Activated CD4-positive, alpha-beta T cell treated with anti-CD3 and anti-CD28 coated beads, Interleukin-2, amount 10 ng/mL, durations not matched to agents 7 days and 5 days (primary cell): ENCODE measurements around the gene MTMR2. TPM values are rescaled to one million over a fixed set of nuclear protein-coding genes. Genes with fewer than 3 reads are reported as not detected.
"Not testable (repeated sequence)": the region's sequence is repeated elsewhere in the genome, so short reads cannot be mapped to it uniquely, and the experiment has no call there.

ENCODE experiments used
- CTCF ChIA-PET: fragments of 350-600 bp; sonication (Branson Sonifier 250); formaldehyde crosslinking; loops from one replicate; lab custom pipeline; 2021; ENCODE audit warnings: antibody characterized with exemption; lab: Charles Lee
- POLR2A ChIA-PET: fragments of 350-600 bp; sonication (Branson Sonifier 250); formaldehyde crosslinking; loops from one replicate; lab custom pipeline; 2021; ENCODE audit warnings: antibody characterized with exemption; lab: Charles Lee
- DNase-seq: peaks from one replicate; pipeline ENCODE4 v3.0.0-alpha.2; 2020
- H3K27ac Mint-ChIP-seq: one replicate; pipeline ENCODE4 v1.8.0; 2021; ENCODE audit warnings: mild to moderate bottlenecking, moderate library complexity, mixed read lengths
- H3K27me3 Mint-ChIP-seq: one replicate; pipeline ENCODE4 v1.8.0; 2021; ENCODE audit warnings: mixed read lengths
- H3K36me3 Mint-ChIP-seq: one replicate; pipeline ENCODE4 v1.8.0; 2021; ENCODE audit warnings: low read depth, mixed read lengths
- H3K4me1 Mint-ChIP-seq: one replicate; pipeline ENCODE4 v1.8.0; 2021; ENCODE audit warnings: mixed read lengths
- H3K4me3 Mint-ChIP-seq: one replicate; pipeline ENCODE4 v1.8.0; 2021; ENCODE audit warnings: mild to moderate bottlenecking, moderate library complexity, mixed read lengths
- H3K9me3 Mint-ChIP-seq: one replicate; pipeline ENCODE4 v1.8.0; 2021; ENCODE audit warnings: mixed read lengths
- total RNA-seq, 2 experiments: library from RNA; stranded (reverse); gene quantifications; one replicate each; pipeline ENCODE4 v1.2.3, GENCODE V29; 2021

The MTMR2 gene
- total RNA-seq, 2 experiments from 2014 or later: 13.5 to 15.2 TPM

DNA sequence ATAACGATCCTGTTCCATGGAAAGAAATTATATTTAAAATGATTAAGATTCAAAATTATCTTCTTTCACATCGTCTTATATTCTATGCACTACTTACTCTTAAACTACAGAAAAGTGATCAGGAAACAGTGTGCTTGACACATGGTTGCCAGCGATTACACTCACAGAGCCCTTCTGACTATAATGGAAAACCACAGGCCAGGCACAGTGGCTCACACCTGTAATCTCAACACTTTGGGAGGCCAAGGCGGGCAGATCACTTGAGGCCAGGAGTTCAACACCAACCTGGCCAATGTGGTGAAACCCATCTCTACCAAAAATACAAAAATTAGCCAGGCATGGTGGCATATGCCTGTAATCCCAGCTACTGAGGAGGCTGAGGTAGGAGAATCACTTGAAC, 63.9 kb downstream of the MTMR2 start:
- CTCF ChIA-PET: interaction anchor here (1.0 to 1.4 kb wide), 2 partner anchors 8 to 11 kb away, joined by 3 to 4 read pairs; no protein-coding TSS in a partner anchor
- DNase-seq, H3K9me3 Mint-ChIP-seq, POLR2A ChIA-PET, H3K4me1 Mint-ChIP-seq, H3K36me3 Mint-ChIP-seq, H3K27me3 Mint-ChIP-seq, H3K4me3 Mint-ChIP-seq, H3K27ac Mint-ChIP-seq: not testable (repeated sequence)

DNA sequence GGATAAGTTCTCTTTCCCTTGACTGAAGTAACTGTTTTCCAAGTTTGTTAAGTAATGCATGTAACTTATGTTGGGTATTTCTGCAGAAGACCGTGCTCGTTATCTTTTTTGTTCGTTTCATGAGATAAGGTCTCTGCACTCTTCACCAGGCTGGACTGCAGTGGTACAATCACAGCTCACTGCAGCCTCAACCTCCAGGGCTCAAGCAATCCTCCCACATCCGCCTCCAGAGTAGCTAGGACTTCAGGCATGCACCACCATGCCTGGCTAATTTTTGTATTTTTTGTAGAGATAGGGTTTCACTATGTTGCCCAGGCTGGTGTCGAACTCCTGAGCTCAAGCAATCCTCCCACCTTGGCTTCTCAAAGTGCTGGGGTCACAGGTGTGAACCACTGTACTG, 69.5 kb downstream of the MTMR2 start:
- H3K4me1 Mint-ChIP-seq, DNase-seq, H3K9me3 Mint-ChIP-seq, H3K4me3 Mint-ChIP-seq, H3K36me3 Mint-ChIP-seq, H3K27me3 Mint-ChIP-seq, H3K27ac Mint-ChIP-seq, POLR2A ChIA-PET, CTCF ChIA-PET: not testable (repeated sequence)

DNA sequence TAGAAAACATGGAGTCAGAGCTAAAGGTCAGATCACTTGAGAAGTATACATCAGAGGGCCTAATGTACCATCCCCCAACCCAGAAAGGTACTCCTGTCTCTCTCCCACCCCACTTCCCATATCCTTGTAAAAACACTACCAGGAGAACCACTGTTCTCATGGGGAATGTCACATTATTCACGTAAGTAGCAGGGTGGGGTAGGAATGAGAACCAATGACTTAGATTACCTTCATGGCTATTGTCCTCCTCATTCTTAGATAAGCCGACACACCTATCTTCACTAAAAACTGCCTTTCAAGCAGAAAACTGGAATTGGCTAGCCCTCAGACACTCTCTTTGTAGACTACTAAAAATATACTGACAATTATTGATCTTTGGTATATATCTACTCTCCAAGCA, 70.0 kb downstream of the MTMR2 start:
- ChIA-PET POLR2A (no interaction called here), CTCF (no interaction called here)
- Mint-ChIP-seq H3K9me3 (no peaks in the 10 kb centered on the region), H3K36me3 (peaks cover 4% of the 10 kb centered on the region), H3K27me3 (no peaks in the 10 kb centered on the region), H3K4me1 (no peaks in the 10 kb centered on the region), H3K4me3 (no peak overlapping the region), H3K27ac (no peak overlapping the region)
- no peak for DNase-seq

DNA sequence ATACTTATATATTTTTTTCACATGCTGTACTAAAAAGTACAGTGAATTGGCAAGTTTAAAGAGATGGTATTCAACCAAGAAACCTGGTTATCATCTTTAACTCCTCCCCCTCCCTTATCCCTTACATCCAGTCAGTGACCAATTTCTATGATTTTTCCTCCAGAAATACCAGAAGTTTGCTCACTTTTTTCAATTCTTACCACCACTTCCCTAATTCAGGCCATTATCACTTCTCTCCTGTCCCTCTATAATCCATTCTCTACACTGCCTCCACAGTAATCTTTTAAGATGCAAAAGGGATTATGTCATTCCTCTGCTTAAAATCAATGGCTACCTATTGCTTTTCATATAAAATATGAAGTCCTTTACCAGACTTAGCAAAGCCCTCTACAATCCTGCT, 70.8 kb downstream of the MTMR2 start:
- DNase-seq: no peak
- POLR2A ChIA-PET: no interaction called here
- H3K36me3 Mint-ChIP-seq: peaks cover 3% of the 10 kb centered on the region
- H3K4me3 Mint-ChIP-seq: no peak overlapping the region
- H3K4me1 Mint-ChIP-seq: no peaks in the 10 kb centered on the region
- H3K27ac Mint-ChIP-seq: no peak overlapping the region
- no peaks in the 10 kb centered on the region for H3K9me3 Mint-ChIP-seq
- CTCF ChIA-PET: no interaction called here
- H3K27me3 Mint-ChIP-seq: no peaks in the 10 kb centered on the region

DNA sequence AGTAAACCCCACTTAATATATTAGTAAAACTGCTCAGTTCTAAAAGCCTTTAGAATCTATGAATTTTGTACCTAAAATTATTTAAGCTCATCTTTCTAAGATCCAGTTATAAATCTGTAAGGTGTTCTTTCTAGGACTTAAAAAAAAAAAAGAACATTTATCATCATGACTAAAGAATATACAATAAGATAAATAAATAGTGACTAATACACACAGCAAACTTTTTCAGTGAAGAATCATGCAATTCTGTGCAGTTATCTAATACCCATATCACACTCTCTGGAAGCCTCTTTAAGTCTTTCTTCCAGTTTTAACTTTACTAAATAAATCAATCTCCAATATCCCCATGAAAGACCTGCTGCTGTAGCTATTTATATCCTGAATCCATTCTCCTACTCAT, 73.8 kb downstream of the MTMR2 start:
- Mint-ChIP-seq H3K4me3 (no peak overlapping the region), H3K4me1 (no peaks in the 10 kb centered on the region), H3K27ac (no peak overlapping the region), H3K27me3 (no peaks in the 10 kb centered on the region), H3K9me3 (no peaks in the 10 kb centered on the region), H3K36me3 (peaks cover 4% of the 10 kb centered on the region)
- ChIA-PET CTCF (interaction anchor here (1.1 kb wide), 1 partner anchor 20 kb away, joined by 3 read pairs; no protein-coding TSS in a partner anchor), POLR2A (no interaction called here)
- no peak for DNase-seq

DNA sequence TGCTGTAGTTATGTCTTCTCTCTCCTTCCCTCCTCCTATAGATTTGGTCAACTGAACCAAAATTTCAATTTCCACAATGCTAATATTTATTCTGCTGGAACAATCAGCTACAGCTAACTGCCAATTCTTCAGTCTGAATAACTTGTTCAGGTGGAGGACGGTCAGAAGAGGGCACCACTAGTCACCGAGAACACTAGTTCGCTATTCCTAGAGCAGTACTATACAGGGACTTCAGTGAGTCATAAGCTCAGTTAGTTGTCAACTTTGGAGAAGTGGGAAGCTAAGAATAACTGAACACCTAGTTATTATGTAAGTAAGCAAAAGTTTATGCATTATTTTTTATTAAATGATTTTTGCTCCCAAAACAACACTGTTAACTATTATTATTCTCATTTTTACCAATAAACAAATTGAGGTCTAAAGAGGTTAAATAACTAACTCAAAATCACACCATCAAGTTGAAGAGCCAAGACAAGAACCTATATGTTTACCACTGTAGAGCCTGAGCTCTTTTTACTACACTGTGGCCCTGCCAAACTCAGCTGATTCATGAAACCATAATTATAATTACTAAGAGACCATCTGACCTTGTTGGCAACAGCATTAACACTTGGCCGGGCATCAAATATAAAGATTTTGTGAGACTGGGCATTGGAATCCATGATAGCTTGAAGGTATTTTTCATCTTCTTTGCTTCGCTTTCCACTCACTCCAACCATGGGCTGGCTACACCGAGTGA, 74.7 kb downstream of the MTMR2 start:
- peak; percentile 34 for DNase-seq
- Mint-ChIP-seq H3K9me3 (no peaks in the 10 kb centered on the region), H3K27ac (no peak overlapping the region), H3K36me3 (peaks cover 5% of the 10 kb centered on the region), H3K4me1 (no peaks in the 10 kb centered on the region), H3K4me3 (no peak overlapping the region), H3K27me3 (no peaks in the 10 kb centered on the region)
- ChIA-PET CTCF (interaction anchor here (0.7 to 1.1 kb wide), 5 partner anchors 11 to 577 kb away, joined by 3 to 4 read pairs (median 3); no protein-coding TSS in a partner anchor), POLR2A (interaction anchor here (0.7 kb wide), 1 partner anchor 585 kb away, joined by 6 read pairs; no protein-coding TSS in a partner anchor)

DNA sequence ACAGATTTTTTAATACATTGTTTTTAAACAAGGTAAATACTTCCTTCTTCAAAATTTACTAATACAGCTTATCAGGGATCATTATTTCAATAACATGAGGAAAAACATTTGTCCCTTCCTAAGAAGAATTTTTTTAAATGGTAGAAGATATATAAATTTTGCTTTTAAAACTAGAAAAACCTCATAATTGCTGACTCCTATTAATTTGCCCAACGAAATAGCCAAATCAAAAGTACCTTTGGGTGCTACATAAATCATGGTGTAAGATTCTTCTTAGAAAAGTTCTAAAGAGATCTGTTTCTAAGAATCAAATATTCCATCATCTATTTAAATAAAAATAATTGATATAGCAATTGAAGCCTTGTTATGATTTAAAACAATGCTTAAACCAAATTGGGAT, 78.7 kb downstream of the MTMR2 start:
- no peak overlapping the region for H3K4me3 Mint-ChIP-seq
- H3K27ac Mint-ChIP-seq: no peak overlapping the region
- peaks cover 9% of the 10 kb centered on the region for H3K36me3 Mint-ChIP-seq
- CTCF ChIA-PET: interaction anchor here (0.7 kb wide), 1 partner anchor 548 kb away, joined by 3 read pairs; no protein-coding TSS in a partner anchor
- H3K27me3 Mint-ChIP-seq: no peaks in the 10 kb centered on the region
- H3K9me3 Mint-ChIP-seq: no peaks in the 10 kb centered on the region
- no peaks in the 10 kb centered on the region for H3K4me1 Mint-ChIP-seq
- POLR2A ChIA-PET: no interaction called here
- no peak for DNase-seq

DNA sequence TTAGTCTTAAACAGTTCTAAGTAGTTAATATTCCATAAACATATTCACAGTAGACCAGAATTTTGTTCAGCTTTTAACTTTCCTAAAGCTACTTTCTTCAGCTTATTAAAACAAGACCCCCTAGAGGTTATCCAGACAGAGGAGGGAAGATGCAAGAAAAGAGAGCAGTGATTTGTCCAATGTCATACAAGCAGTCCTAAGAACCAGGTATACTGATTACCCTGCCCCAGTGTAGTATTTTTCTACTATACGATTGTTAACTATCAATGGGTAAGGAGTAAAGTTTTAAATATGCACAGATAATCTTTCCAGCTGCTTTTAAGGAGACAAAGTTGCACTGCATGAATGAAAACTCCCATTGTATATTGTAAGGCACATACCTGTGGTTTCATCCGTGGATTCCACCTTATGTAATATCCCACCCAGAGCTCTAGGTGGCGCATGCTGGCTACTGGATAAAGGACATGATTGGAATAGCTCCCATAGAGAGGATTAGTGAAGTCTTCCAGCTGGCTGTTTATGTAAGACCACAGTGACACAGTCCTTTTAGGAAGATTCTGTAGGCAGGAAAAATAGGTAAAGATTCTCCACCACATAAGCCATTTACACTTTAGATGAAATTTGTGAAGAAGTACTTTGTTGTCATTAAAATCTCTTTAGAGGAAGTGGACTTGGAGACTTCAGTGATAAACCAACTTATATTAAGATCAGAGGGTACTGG, 88.0 kb downstream of the MTMR2 start:
- peak; percentile 66 for DNase-seq
- Mint-ChIP-seq H3K27me3 (no peaks in the 10 kb centered on the region), H3K27ac (no peak overlapping the region), H3K4me1 (no peaks in the 10 kb centered on the region), H3K4me3 (no peak overlapping the region), H3K9me3 (no peaks in the 10 kb centered on the region), H3K36me3 (peaks cover 46% of the 10 kb centered on the region)
- CTCF ChIA-PET: interaction anchor here (0.6 to 3.0 kb wide), 11 partner anchors 10 to 657 kb away, joined by 3 to 13 read pairs (median 3); partner anchors contain the start of genes CCDC82, JRKL and MAML2
- POLR2A ChIA-PET: no interaction called here

DNA sequence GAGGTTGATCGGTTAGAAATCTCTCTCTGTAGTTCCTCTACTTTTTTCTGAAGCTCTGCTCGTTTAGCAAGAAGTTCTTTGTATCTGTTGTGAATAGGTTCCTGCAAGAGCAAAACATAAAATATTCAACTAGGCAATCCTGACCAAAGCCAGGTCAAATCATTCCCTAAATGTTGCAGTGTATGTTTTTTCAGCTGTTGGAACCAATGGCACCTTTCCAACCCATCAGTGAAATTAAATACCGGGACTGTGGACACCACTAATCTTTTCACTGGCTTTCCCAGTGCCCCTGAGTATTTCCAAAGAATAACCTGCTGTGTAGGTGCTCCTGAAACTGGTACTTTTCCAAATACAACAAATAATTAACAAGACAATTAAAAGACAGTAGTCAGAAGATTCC, 88.6 kb downstream of the MTMR2 start:
- Mint-ChIP-seq H3K27me3 (no peaks in the 10 kb centered on the region), H3K4me3 (no peak overlapping the region)
- POLR2A ChIA-PET: no interaction called here

DNA sequence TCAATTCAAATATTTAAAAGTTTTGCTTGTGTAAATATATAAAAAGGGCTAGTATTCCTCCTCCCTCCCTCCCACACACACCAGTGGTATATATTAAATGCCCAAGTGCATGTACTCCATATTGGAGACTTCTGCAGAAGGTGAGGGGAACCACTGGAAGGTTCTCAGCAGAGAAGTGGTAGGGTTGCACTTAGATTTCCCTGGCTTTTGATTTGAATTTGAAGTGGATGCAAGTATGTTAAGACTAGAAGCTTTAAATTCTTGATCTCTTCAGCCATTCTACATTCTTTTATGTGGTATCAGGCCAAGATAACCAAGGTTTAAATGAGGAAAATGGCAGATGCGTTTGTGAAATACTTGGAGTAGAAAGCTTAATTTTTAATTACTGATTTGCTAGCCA, 90.5 kb downstream of the MTMR2 start:
- no peaks in the 10 kb centered on the region for H3K4me1 Mint-ChIP-seq
- no peaks in the 10 kb centered on the region for H3K9me3 Mint-ChIP-seq
- H3K27me3 Mint-ChIP-seq: no peaks in the 10 kb centered on the region
- H3K27ac Mint-ChIP-seq: no peak overlapping the region
- no peak overlapping the region for H3K4me3 Mint-ChIP-seq
- POLR2A ChIA-PET: no interaction called here
- no peak for DNase-seq
- CTCF ChIA-PET: interaction anchor here (1.3 kb wide), 1 partner anchor 510 kb away, joined by 3 read pairs; the partner anchor contains the start of gene MAML2
- peaks cover 46% of the 10 kb centered on the region for H3K36me3 Mint-ChIP-seq

More for the DNA sequence above, 88.6 kb downstream of the MTMR2 start:
- Mint-ChIP-seq H3K9me3 (no peaks in the 10 kb centered on the region), H3K27ac (no peak overlapping the region), H3K36me3 (peaks cover 48% of the 10 kb centered on the region), H3K4me1 (no peaks in the 10 kb centered on the region)
- CTCF ChIA-PET: interaction anchor here (0.6 to 3.0 kb wide), 12 partner anchors 8 to 656 kb away, joined by 3 to 13 read pairs (median 3); partner anchors contain the start of genes CCDC82, JRKL and MAML2
- DNase-seq: no peak

DNA sequence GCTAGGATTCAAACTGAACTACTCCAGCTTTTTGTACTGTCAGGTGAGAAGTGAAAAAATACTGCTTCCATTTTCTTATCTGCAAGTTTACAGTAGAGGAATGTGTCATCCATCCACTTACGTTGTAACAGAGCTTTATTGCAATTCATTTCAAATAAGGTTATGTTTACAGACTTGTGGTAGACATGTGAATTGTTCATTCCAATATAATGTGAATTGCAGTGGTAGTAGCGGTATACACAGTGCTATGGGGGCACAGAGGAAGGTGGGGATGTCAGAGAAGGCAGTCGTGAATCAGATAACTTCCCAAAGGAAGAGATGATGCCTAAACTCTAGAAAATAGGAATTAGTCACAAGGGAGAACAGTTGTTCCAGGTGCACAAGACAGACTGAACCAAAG, 91.1 kb downstream of the MTMR2 start:
- DNase-seq: no peak
- no peaks in the 10 kb centered on the region for H3K9me3 Mint-ChIP-seq
- CTCF ChIA-PET: interaction anchor here (1.3 kb wide), 1 partner anchor 510 kb away, joined by 3 read pairs; the partner anchor contains the start of gene MAML2
- H3K27ac Mint-ChIP-seq: no peak overlapping the region
- H3K27me3 Mint-ChIP-seq: no peaks in the 10 kb centered on the region
- POLR2A ChIA-PET: no interaction called here
- peaks cover 49% of the 10 kb centered on the region for H3K36me3 Mint-ChIP-seq
- no peak overlapping the region for H3K4me3 Mint-ChIP-seq
- H3K4me1 Mint-ChIP-seq: no peaks in the 10 kb centered on the region

DNA sequence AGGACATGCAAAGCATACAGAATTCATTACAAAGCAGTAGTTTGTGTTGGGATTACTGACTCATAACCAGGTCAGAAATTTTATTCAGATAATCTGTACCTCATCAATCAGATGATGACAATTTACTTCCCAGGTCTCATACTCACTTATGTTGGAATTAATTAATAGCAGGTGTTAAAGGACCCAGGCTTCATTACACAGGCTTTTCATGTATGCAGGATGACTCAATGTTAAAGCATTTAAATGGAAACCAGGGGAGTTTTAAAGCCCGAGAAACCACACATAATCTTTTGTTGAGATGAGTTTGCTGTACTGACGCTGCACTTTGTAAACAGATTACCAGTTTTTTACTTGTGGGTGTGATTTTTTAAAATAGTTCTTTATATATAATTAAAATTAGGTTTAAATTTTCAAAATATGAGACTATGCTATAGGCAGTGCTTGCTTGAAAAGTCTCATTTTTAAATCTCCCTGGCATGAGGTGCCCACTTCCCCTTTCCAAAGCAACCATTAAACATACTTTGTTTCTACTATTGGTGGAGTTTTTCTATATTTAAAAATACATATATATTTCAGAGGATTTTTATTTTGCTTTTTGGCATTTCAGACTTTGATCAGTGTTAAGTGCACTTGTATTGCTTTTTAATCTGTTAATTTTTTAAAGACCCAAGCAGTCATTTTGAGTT, 92.6 kb downstream of the MTMR2 start:
- no peak for DNase-seq
- Mint-ChIP-seq H3K4me1 (no peaks in the 10 kb centered on the region), H3K4me3 (no peak overlapping the region), H3K27me3 (no peaks in the 10 kb centered on the region), H3K36me3 (peaks cover 46% of the 10 kb centered on the region), H3K27ac (peak overlapping the region; percentile 27), H3K9me3 (no peaks in the 10 kb centered on the region)
- CTCF ChIA-PET: no interaction called here
- POLR2A ChIA-PET: no interaction called here
